ENCODE measurements around the gene ARL2BP. TPM values are rescaled to one million over a fixed set of nuclear protein-coding genes. Genes with fewer than 3 reads are reported as not detected.
A peak's percentile ranks its signal among the peaks of the same experiment; 100 is the strongest.

The ARL2BP gene
- total and polyA plus RNA-seq, 2 of the 13 experiments (the other 11 are each of a cell fraction or from before 2014, with no cell fraction given) = 64.3 to 67.6 TPM

- TF ChIP-seq SMAD1 (CRISPR knock-in tag; IDR thresholded peaks at IDR 0.05; ENCODE audit: borderline replicate concordance, low read depth) = peak; percentile 92
- no peak; the same call in 1 of the 2 replicates for TF ChIP-seq ZNF326 (CRISPR knock-in tag; IDR thresholded peaks at IDR 0.05; ENCODE audit: borderline replicate concordance)
- TF ChIP-seq ZNF274 (CRISPR knock-in tag; IDR thresholded peaks at IDR 0.05) = peak; percentile 89
- peak; percentile 16; the same call in 1 of the 2 replicates for TF ChIP-seq BRF2 (CRISPR knock-in tag; IDR thresholded peaks at IDR 0.05)
- TF ChIP-seq SRSF4 (IDR thresholded peaks at IDR 0.05; ENCODE audit: low read depth, low read length, poor library complexity, severe bottlenecking) = no peak
- peak; percentile 93 for TF ChIP-seq KDM3A (CRISPR knock-in tag; IDR thresholded peaks at IDR 0.05; ENCODE audit: low read depth)
- TF ChIP-seq TFAP4 (IDR thresholded peaks at IDR 0.05; ENCODE audit: borderline replicate concordance, low read depth) = peak; percentile 12; the same call in 1 of the 2 replicates
- peak; percentile 93; the same call in 1 of the 2 replicates for TF ChIP-seq AHR (CRISPR knock-in tag; IDR thresholded peaks at IDR 0.05)
- TF ChIP-seq TBX3 (IDR thresholded peaks at IDR 0.05; ENCODE audit: borderline replicate concordance) = peak; percentile 39; the same call in 1 of the 2 replicates
- peak; percentile 34; the same call in 1 of the 2 replicates for TF ChIP-seq CAMTA2 (CRISPR knock-in tag; IDR thresholded peaks at IDR 0.05; ENCODE audit: borderline replicate concordance)
- TF ChIP-seq SCMH1 (CRISPR knock-in tag; IDR thresholded peaks at IDR 0.05; ENCODE audit: borderline replicate concordance) = no peak
- no peak for TF ChIP-seq ZNF550 (CRISPR knock-in tag; IDR thresholded peaks at IDR 0.05; ENCODE audit: borderline replicate concordance)
- peak; percentile 73; the same call in 1 of the 2 replicates for TF ChIP-seq ZNF747 (CRISPR knock-in tag; IDR thresholded peaks at IDR 0.05; ENCODE audit: borderline replicate concordance)
- no peak for TF ChIP-seq ZBTB37 (CRISPR knock-in tag; IDR thresholded peaks at IDR 0.05)
- peak; percentile 94 for TF ChIP-seq IKZF5 (CRISPR knock-in tag; IDR thresholded peaks at IDR 0.05)
- no peak for TF ChIP-seq HNRNPUL1 (IDR thresholded peaks at IDR 0.05; ENCODE audit: low read depth, low read length)
- no peak for TF ChIP-seq CENPBD1 (CRISPR knock-in tag; IDR thresholded peaks at IDR 0.05; ENCODE audit: borderline replicate concordance, low read depth)
- peak; percentile 35; the same call in 1 of the 2 replicates for TF ChIP-seq ZNF235 (CRISPR knock-in tag; IDR thresholded peaks at IDR 0.05; ENCODE audit: borderline replicate concordance)
- peak; percentile 84; the same call in 1 of the 2 replicates for TF ChIP-seq ZBTB26 (CRISPR knock-in tag; IDR thresholded peaks at IDR 0.05; ENCODE audit: borderline replicate concordance)
- TF ChIP-seq ZZZ3 (CRISPR knock-in tag; IDR thresholded peaks at IDR 0.05; ENCODE audit: borderline replicate concordance) = peak; percentile 24; the same call in 1 of the 2 replicates
- TF ChIP-seq DNMT3B (CRISPR knock-in tag; conservative IDR thresholded peaks at IDR 0.05) = 0 out of 2 replicates have a peak, but pooled peaks have one; percentile 59
- TF ChIP-seq ZNF75D (CRISPR knock-in tag; IDR thresholded peaks at IDR 0.05; ENCODE audit: borderline replicate concordance) = no peak
Measured at GRCh38 chr16:57300387-57301125, 55.5 kb downstream of the ARL2BP start (continued).
